ENCODE results near the gene CAV2.

DNA sequence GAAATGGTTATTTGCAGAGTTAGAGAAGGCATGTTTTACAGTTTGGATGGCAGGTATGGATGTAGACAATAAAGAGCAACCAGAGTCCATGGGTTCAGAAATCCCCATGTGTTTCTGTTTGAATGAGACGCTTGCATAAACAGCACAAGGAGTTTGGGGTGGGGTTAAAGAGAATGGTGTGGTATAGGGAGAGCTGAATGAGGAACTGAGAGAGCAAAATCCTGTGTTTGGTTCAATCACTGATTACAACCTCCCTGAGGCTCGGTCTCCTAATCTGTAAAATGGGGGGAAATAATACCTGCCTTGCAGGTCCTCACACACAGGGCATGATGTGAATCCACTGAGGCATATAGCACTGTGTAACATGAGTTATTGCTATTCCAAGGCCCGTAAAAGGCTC is 49.0 kb downstream of the CAV2 start:
- TF ChIP-seq, protein P1, sequence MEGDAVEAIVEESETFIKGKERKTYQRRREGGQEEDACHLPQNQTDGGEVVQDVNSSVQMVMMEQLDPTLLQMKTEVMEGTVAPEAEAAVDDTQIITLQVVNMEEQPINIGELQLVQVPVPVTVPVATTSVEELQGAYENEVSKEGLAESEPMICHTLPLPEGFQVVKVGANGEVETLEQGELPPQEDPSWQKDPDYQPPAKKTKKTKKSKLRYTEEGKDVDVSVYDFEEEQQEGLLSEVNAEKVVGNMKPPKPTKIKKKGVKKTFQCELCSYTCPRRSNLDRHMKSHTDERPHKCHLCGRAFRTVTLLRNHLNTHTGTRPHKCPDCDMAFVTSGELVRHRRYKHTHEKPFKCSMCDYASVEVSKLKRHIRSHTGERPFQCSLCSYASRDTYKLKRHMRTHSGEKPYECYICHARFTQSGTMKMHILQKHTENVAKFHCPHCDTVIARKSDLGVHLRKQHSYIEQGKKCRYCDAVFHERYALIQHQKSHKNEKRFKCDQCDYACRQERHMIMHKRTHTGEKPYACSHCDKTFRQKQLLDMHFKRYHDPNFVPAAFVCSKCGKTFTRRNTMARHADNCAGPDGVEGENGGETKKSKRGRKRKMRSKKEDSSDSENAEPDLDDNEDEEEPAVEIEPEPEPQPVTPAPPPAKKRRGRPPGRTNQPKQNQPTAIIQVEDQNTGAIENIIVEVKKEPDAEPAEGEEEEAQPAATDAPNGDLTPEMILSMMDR (IDR thresholded peaks at IDR 0.05; ENCODE audit: insufficient read depth, low read depth, low read length): no peak
- TF ChIP-seq EZH2 (IDR thresholded peaks at IDR 0.05; ENCODE audit: insufficient read depth, low read length): no peak

Measured in astrocyte (in vitro differentiated cells and primary cell).